Measurements from ENCODE around the gene INSIG1. TPM values are rescaled to one million over a fixed set of nuclear protein-coding genes. Genes with fewer than 3 reads are reported as not detected.

The INSIG1 gene
- total RNA-seq, 1 experiment from 2014 or later, result 92.6 TPM

DNA sequence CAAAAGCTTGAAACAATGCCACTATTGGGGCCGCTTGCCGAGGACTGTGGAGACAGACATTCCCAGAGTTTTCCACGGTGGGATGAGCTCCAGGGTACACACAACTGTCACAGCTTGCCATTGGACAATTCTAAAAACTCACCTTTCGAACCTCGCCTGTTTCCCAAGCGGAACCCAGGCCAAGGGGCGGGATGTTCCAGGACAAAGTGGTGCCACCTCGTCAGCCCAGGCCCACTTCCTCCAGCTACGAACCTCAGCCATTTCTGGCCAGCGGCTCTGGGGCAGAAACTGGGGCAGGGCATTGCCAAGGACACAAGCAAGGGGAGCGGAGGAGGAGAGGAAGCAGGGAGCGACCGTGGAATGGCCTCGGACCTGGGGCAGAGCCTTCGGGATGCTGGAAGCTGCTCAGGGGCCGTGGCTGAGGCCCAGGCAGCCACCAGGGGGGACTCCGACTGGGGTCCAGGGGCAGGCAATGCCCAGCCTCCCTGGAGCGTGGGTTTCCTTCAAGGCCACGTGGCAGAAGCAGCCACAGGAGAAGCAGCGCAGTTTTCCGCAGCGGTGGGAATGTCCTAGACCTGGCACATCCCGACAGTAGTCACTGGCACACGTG lies 44.7 kb upstream of the INSIG1 start:
- in situ Hi-C loops (cut with HindIII; ENCODE audit: low pct_unique_long_range_greater_than_20kb, low sequenced_read_pairs), result no loop called here
- CTCF ChIA-PET, result no interaction called here
- intact Hi-C loops (cut with micrococcal nuclease; ENCODE audit: unreplicated experiment), result no loop called here
- no peaks in the 10 kb centered on the region for H3K36me3 ChIP-seq (ENCODE audit: control insufficient read depth, insufficient read depth, low read length)
- no TSS peak for BruUV-seq (replicated peaks)
- POLR2A ChIA-PET, result no interaction called here
- no peaks in the 10 kb centered on the region for H3K9me3 ChIP-seq (ENCODE audit: control insufficient read depth, insufficient read depth, low read depth, low read length)
- H3K4me3 ChIP-seq (ENCODE audit: low read depth in 2 of 2, low read length in 2 of 2), result no peak overlapping the region
- DNase-seq (ENCODE audit: low read depth, low spot score) (no peak), ATAC-seq (no peak)
- H3K27ac ChIP-seq (ENCODE audit: low read length), result no peak overlapping the region
- no peaks in the 10 kb centered on the region for H3K4me1 ChIP-seq (ENCODE audit: control insufficient read depth, insufficient read depth, low read length)
- H3K27me3 ChIP-seq (ENCODE audit: control insufficient read depth, insufficient read depth, low read length), result no peaks in the 10 kb centered on the region; the same call in 1 of the 2 replicates
- TF ChIP-seq SIN3A (IDR thresholded peaks at IDR 0.05; ENCODE audit: borderline replicate concordance, insufficient read depth, low read depth, low read length), result no peak
- TF ChIP-seq POLR2AphosphoS5 (IDR thresholded peaks at IDR 0.05; ENCODE audit: low read depth, low read length), result no peak
- TF ChIP-seq, protein P1, sequence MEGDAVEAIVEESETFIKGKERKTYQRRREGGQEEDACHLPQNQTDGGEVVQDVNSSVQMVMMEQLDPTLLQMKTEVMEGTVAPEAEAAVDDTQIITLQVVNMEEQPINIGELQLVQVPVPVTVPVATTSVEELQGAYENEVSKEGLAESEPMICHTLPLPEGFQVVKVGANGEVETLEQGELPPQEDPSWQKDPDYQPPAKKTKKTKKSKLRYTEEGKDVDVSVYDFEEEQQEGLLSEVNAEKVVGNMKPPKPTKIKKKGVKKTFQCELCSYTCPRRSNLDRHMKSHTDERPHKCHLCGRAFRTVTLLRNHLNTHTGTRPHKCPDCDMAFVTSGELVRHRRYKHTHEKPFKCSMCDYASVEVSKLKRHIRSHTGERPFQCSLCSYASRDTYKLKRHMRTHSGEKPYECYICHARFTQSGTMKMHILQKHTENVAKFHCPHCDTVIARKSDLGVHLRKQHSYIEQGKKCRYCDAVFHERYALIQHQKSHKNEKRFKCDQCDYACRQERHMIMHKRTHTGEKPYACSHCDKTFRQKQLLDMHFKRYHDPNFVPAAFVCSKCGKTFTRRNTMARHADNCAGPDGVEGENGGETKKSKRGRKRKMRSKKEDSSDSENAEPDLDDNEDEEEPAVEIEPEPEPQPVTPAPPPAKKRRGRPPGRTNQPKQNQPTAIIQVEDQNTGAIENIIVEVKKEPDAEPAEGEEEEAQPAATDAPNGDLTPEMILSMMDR (IDR thresholded peaks at IDR 0.05), result no peak
- TF ChIP-seq, protein P2, sequence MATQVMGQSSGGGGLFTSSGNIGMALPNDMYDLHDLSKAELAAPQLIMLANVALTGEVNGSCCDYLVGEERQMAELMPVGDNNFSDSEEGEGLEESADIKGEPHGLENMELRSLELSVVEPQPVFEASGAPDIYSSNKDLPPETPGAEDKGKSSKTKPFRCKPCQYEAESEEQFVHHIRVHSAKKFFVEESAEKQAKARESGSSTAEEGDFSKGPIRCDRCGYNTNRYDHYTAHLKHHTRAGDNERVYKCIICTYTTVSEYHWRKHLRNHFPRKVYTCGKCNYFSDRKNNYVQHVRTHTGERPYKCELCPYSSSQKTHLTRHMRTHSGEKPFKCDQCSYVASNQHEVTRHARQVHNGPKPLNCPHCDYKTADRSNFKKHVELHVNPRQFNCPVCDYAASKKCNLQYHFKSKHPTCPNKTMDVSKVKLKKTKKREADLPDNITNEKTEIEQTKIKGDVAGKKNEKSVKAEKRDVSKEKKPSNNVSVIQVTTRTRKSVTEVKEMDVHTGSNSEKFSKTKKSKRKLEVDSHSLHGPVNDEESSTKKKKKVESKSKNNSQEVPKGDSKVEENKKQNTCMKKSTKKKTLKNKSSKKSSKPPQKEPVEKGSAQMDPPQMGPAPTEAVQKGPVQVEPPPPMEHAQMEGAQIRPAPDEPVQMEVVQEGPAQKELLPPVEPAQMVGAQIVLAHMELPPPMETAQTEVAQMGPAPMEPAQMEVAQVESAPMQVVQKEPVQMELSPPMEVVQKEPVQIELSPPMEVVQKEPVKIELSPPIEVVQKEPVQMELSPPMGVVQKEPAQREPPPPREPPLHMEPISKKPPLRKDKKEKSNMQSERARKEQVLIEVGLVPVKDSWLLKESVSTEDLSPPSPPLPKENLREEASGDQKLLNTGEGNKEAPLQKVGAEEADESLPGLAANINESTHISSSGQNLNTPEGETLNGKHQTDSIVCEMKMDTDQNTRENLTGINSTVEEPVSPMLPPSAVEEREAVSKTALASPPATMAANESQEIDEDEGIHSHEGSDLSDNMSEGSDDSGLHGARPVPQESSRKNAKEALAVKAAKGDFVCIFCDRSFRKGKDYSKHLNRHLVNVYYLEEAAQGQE (IDR thresholded peaks at IDR 0.05; ENCODE audit: insufficient read depth in 1 of 2, low read depth in 2 of 2, low read length in 1 of 2), result no peak
- TF ChIP-seq TCF7L2 (IDR thresholded peaks at IDR 0.05; ENCODE audit: low read depth, low read length), result no peak

DNA sequence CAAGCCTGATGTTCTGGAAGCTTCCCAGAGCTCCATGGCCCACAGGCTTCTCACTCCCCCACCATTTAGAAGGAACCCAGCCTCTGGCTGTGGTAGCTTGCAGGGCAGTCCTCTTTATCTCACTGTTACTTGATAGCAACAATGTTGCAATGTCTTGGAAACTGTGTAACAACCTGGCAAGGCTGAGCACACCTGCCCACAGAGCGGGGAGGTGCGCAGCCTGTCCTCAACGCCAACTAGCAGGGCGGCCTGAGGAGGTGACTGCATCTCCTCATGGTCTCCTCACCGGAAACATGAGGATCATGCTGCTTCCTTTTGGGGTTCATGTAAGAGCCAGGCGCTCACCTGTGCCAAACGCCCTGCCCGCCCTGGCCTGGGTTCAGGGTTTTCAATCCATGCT lies 43.7 kb upstream of the INSIG1 start:
- POLR2A ChIA-PET, result no interaction called here
- TF ChIP-seq, protein P1 (IDR thresholded peaks at IDR 0.05), result no peak
- no peak for TF ChIP-seq TCF7L2 (IDR thresholded peaks at IDR 0.05; ENCODE audit: low read depth, low read length)
- TF ChIP-seq POLR2AphosphoS5 (IDR thresholded peaks at IDR 0.05; ENCODE audit: low read depth, low read length), result no peak
- TF ChIP-seq, protein P2 (IDR thresholded peaks at IDR 0.05; ENCODE audit: insufficient read depth in 1 of 2, low read depth in 2 of 2, low read length in 1 of 2), result no peak
- no peaks in the 10 kb centered on the region for H3K36me3 ChIP-seq (ENCODE audit: control insufficient read depth, insufficient read depth, low read length)

More for the DNA sequence above, 43.7 kb upstream of the INSIG1 start:
- Histone ChIP-seq H3K4me3 (ENCODE audit: low read depth in 2 of 2, low read length in 2 of 2) (no peak overlapping the region), H3K9me3 (ENCODE audit: control insufficient read depth, insufficient read depth, low read depth, low read length) (no peaks in the 10 kb centered on the region), H3K27ac (ENCODE audit: low read length) (no peak overlapping the region), H3K4me1 (ENCODE audit: control insufficient read depth, insufficient read depth, low read length) (no peaks in the 10 kb centered on the region), H3K27me3 (ENCODE audit: control insufficient read depth, insufficient read depth, low read length) (no peaks in the 10 kb centered on the region; the same call in 1 of the 2 replicates)
- no peak for ATAC-seq
- intact Hi-C loops (cut with micrococcal nuclease; ENCODE audit: unreplicated experiment) (no loop called here), in situ Hi-C loops (cut with HindIII; ENCODE audit: low pct_unique_long_range_greater_than_20kb, low sequenced_read_pairs) (no loop called here)
- CTCF ChIA-PET, result no interaction called here
- no TSS peak for BruUV-seq (replicated peaks)
- no peak for DNase-seq (ENCODE audit: low read depth, low spot score)
